Testis (tissue), 2 donors: ENCODE data around the gene TUBGCP6.
"Not testable (repeated sequence)": the region's sequence is repeated elsewhere in the genome, so short reads cannot be mapped to it uniquely, and the experiment has no call there.

ENCODE experiments used
- CTCF ChIP-seq, 3 experiments: fragments of 450-650 bp in 2 of 3; fragments of 200-600 bp in 1 of 3; sonication (generic) in 1 of 3; IDR thresholded peaks; one replicate each; pipeline ENCODE4 v1.5.1; 2016 to 2019; ENCODE audit warnings: antibody characterized with exemption in 3 of 3, mild to moderate bottlenecking in 2 of 3, moderate library complexity in 1 of 3
- POLR2A ChIP-seq: fragments of 450-650 bp; IDR thresholded peaks from one replicate; pipeline ENCODE4 v1.6.1; 2017; ENCODE audit warnings: antibody characterized with exemption, mild to moderate bottlenecking, moderate library complexity

GRCh38 chr22:50273781-50274180 is 29.0 kb upstream of the TUBGCP6 start:
- TF ChIP-seq CTCF (IDR thresholded peaks at IDR 0.05); POLR2A: not testable (repeated sequence)
